WTC11 (cell line): ENCODE measurements around the gene RAPGEF1. TPM values are rescaled to one million over a fixed set of nuclear protein-coding genes. Genes with fewer than 3 reads are reported as not detected.
A peak's percentile ranks its signal among the peaks of the same experiment; 100 is the strongest.

Experiments
- ATAC-seq: fragments of 200-7000 bp; cut with Tn5 transposase; 2 replicates; pipeline ENCODE4 v1.10.0; 2021; ENCODE audit warnings: mild to moderate bottlenecking, moderate library complexity
- Bru-seq: library from RNA; stranded (reverse); fragments of 400-500 nt; gene quantifications from one replicate; lab custom pipeline; 2021; lab: Mats Ljungman, UMichigan
- CTCF ChIA-PET: fragments of 300-600 bp; sonication (Branson Sonifier 250); formaldehyde crosslinking; loops from one replicate; lab custom pipeline; 2021; ENCODE audit warnings: antibody characterized with exemption; lab: Charles Lee
- POLR2A ChIA-PET: fragments of 350-600 bp; sonication (Branson Sonifier 250); formaldehyde crosslinking; loops from one replicate; lab custom pipeline; 2021; ENCODE audit warnings: antibody characterized with exemption; lab: Charles Lee
- DNase-seq: peaks from one replicate; pipeline ENCODE4 v3.0.0; 2021; ENCODE audit warnings: low spot score
- H3K27ac Mint-ChIP-seq: 2 replicates; pipeline ENCODE4 v1.8.0; 2021; ENCODE audit warnings: mixed read lengths
- H3K27me3 Mint-ChIP-seq: 2 replicates; pipeline ENCODE4 v1.8.0; 2021; ENCODE audit warnings: low read depth, mild to moderate bottlenecking, moderate library complexity, mixed read lengths
- H3K36me3 Mint-ChIP-seq: 2 replicates; pipeline ENCODE4 v1.8.0; 2021; ENCODE audit warnings: mixed read lengths
- H3K4me1 Mint-ChIP-seq: 2 replicates; pipeline ENCODE4 v1.8.0; 2022; ENCODE audit warnings: mixed read lengths
- H3K4me3 Mint-ChIP-seq: 2 replicates; pipeline ENCODE4 v1.8.0; 2021; ENCODE audit warnings: mild to moderate bottlenecking, moderate library complexity, mixed read lengths
- H3K9me3 Mint-ChIP-seq: 2 replicates; pipeline ENCODE4 v1.8.0; 2021; ENCODE audit warnings: mixed read lengths
- CBFB ChIP-seq: sonication (generic); formaldehyde crosslinking; IDR thresholded peaks from 2 replicates; pipeline ENCODE4 v1.8.1; 2022; ENCODE audit warnings: mild to moderate bottlenecking, low read depth, missing genetic modification reagents
- FOXK1 ChIP-seq: sonication (generic); formaldehyde crosslinking; IDR thresholded peaks from 2 replicates; pipeline ENCODE4 v1.8.0; 2022; ENCODE audit warnings: mild to moderate bottlenecking, moderate library complexity, missing genetic modification reagents
- GRHL2 ChIP-seq: fragments of 250-450 bp; sonication (Bioruptor Pico); IDR thresholded peaks from 2 replicates; pipeline ENCODE4 v1.8.0; 2022; ENCODE audit warnings: mild to moderate bottlenecking, moderate library complexity; ENCODE audit not compliant: insufficient replicate concordance, severe bottlenecking
- KAT7 ChIP-seq: sonication (generic); formaldehyde crosslinking; IDR thresholded peaks from 2 replicates; pipeline ENCODE4 v1.8.1; 2023; ENCODE audit warnings: missing genetic modification reagents, mild to moderate bottlenecking, borderline replicate concordance
- NR2C2 ChIP-seq: sonication (generic); formaldehyde crosslinking; IDR thresholded peaks from 2 replicates; pipeline ENCODE4 v1.8.0; 2022; ENCODE audit warnings: mild to moderate bottlenecking, missing genetic modification reagents
- RORB ChIP-seq: fragments of 250-450 bp; sonication (Bioruptor Pico); IDR thresholded peaks from 2 replicates; pipeline ENCODE4 v1.9.0; 2021; ENCODE audit warnings: mild to moderate bottlenecking
- SP1 ChIP-seq: sonication (generic); formaldehyde crosslinking; conservative IDR thresholded peaks from 2 replicates; pipeline ENCODE4 v1.8.1; 2022; ENCODE audit warnings: missing genetic modification reagents
- ZNF423 ChIP-seq: fragments of 250-450 bp; sonication (Bioruptor Pico); IDR thresholded peaks from 2 replicates; pipeline ENCODE4 v2.1.2; 2022; ENCODE audit warnings: mild to moderate bottlenecking, moderate library complexity
- long read RNA-seq, 3 experiments: library from RNA in 1 of 3; library from capped mRNA in 1 of 3; library from polyadenylated mRNA in 1 of 3; unstranded in 2 of 3; stranded (forward) in 1 of 3; transcript quantifications; one replicate each; pipeline ENCODE4 v2.0.0, GENCODE V29; 2021
- total RNA-seq: library from RNA; stranded (reverse); gene quantifications from 3 replicates; pipeline ENCODE4 v1.2.3, GENCODE V29; 2021
- TF ChIP-seq, protein P1 (sequence below): fragments of 200-600 bp; IDR thresholded peaks from 2 replicates; pipeline ENCODE4 v1.8.0; 2022; ENCODE audit warnings: antibody characterized with exemption
- TF ChIP-seq, protein P2 (sequence below): sonication (generic); formaldehyde crosslinking; IDR thresholded peaks from 2 replicates; pipeline ENCODE4 v1.8.0; 2023; ENCODE audit warnings: missing genetic modification reagents, mild to moderate bottlenecking, borderline replicate concordance
- TF ChIP-seq, protein P3 (sequence below): sonication (generic); formaldehyde crosslinking; IDR thresholded peaks from 2 replicates; pipeline ENCODE4 v1.8.1; 2023; ENCODE audit warnings: mild to moderate bottlenecking, moderate library complexity, missing genetic modification reagents
- TF ChIP-seq, protein P4 (sequence below): sonication (generic); formaldehyde crosslinking; IDR thresholded peaks from 2 replicates; pipeline ENCODE4 v1.8.1; 2023; ENCODE audit warnings: mild to moderate bottlenecking, missing genetic modification reagents, moderate library complexity
- TF ChIP-seq, protein P5 (sequence below): fragments of 250-450 bp; sonication (Bioruptor Pico); conservative IDR thresholded peaks from 2 replicates; pipeline ENCODE4 v1.9.0; 2021; ENCODE audit warnings: mild to moderate bottlenecking
- TF ChIP-seq, protein P6 (sequence below): fragments of 250-450 bp; sonication (Bioruptor Pico); IDR thresholded peaks from 2 replicates; pipeline ENCODE4 v1.8.0; 2021; ENCODE audit warnings: mild to moderate bottlenecking

Gene RAPGEF1, protein sequence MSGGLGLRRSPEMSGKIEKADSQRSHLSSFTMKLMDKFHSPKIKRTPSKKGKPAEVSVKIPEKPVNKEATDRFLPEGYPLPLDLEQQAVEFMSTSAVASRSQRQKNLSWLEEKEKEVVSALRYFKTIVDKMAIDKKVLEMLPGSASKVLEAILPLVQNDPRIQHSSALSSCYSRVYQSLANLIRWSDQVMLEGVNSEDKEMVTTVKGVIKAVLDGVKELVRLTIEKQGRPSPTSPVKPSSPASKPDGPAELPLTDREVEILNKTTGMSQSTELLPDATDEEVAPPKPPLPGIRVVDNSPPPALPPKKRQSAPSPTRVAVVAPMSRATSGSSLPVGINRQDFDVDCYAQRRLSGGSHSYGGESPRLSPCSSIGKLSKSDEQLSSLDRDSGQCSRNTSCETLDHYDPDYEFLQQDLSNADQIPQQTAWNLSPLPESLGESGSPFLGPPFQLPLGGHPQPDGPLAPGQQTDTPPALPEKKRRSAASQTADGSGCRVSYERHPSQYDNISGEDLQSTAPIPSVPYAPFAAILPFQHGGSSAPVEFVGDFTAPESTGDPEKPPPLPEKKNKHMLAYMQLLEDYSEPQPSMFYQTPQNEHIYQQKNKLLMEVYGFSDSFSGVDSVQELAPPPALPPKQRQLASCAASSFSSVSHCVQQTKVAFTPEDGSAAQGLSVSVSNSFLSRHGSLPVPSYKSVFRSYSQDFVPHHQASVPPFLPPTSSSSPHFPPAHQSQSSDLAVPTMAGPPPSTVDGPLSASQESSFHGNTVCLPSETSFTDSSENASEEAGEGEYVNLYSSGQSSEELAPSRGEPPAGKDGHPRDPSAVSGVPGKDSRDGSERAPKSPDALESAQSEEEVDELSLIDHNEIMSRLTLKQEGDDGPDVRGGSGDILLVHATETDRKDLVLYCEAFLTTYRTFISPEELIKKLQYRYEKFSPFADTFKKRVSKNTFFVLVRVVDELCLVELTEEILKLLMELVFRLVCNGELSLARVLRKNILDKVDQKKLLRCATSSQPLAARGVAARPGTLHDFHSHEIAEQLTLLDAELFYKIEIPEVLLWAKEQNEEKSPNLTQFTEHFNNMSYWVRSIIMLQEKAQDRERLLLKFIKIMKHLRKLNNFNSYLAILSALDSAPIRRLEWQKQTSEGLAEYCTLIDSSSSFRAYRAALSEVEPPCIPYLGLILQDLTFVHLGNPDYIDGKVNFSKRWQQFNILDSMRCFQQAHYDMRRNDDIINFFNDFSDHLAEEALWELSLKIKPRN (N-terminal part only)
- total RNA-seq (57.9 to 66.2 TPM (median 65.7 TPM) in 3 replicates), Bru-seq, nascent RNA (percentile 66 among the genes with signal in this experiment)
- long read RNA-seq, experiment 1, full-length matches to known transcripts = 55 of 277 reads
- long read RNA-seq, experiment 1, partial matches to known transcripts = 93 of 277 reads
- long read RNA-seq, experiment 1, other reads (novel, unspliced or antisense) = 129 of 277 reads
- long read RNA-seq, experiment 2, full-length matches to known transcripts = 1 of 41 reads
- long read RNA-seq, experiment 2, partial matches to known transcripts = 8 of 41 reads
- long read RNA-seq, experiment 2, other reads (novel, unspliced or antisense) = 32 of 41 reads
- long read RNA-seq, experiment 3, partial matches to known transcripts = 0 of 1 reads
- long read RNA-seq, experiment 3, other reads (novel, unspliced or antisense) = 1 of 1 reads

DNA sequence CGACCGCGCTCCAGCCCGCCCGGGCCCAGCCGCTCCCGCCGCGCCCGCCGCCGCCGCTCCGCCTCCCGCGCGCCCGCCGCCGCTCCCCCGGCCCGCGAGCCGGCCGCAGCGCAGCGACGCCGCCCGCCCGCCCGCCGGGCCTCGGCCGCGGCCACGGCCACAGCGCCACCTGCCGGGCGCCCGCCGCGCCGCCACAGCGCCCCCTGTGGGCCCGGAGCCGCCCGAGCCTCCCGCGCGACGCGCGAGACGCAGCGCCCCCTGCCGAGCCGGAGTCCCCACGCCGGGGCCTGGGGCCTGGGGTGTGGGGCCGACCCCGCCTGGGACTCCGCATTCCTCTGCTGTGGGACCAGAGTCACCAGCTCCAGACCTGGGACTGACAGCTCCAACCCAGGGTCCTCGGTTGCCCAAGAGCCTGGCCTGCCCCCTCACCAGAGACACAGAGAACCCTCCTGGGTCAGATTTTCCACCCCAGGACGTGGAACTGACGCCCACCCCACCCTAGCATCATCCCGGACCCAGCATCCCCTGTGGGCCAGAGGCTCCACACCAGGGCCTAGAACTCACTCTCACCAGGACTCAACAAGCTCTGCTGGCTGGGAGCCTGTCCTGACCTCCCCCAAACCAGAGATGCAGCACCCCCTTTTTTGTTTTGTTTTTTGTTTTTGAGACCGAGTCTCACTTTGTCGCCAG is at the start of gene RAPGEF1:
RAPGEF1 (minus strand) TSS at position 118 of the 690 bp plus-strand sequence. CDS start 246 bp downstream, outside the sequence.
- CTCF ChIA-PET = interaction anchor here (0.5 to 2.9 kb wide), 9 partner anchors 13 to 538 kb away, joined by 3 to 34 read pairs (median 4); no protein-coding TSS in a partner anchor
- DNase-seq (peak; percentile 74), ATAC-seq (peak; percentile 59)
- peaks cover 30% of the 10 kb centered on the region for H3K4me1 Mint-ChIP-seq
- H3K9me3 Mint-ChIP-seq = peaks cover 15% of the 10 kb centered on the region
- POLR2A ChIA-PET = no interaction called here
- H3K27ac Mint-ChIP-seq = no peak within 1 kb of the TSS
- H3K4me3 Mint-ChIP-seq = peak within 1 kb of the TSS; percentile 89
- H3K27me3 Mint-ChIP-seq = no peaks in the 10 kb centered on the region; the same call in 1 of the 2 replicates
- TF ChIP-seq SP1 (CRISPR knock-in tag) (peak; percentile 51; the same call in 1 of the 2 replicates), NR2C2 (CRISPR knock-in tag) (no peak), RORB (CRISPR knock-in tag) (no peak), ZNF423 (CRISPR knock-in tag) (no peak), FOXK1 (CRISPR knock-in tag) (no peak), GRHL2 (no peak), CBFB (CRISPR knock-in tag) (no peak), KAT7 (CRISPR knock-in tag) (0 out of 2 replicates have a peak, but pooled peaks have one; percentile 8)
- TF ChIP-seq, protein P1, sequence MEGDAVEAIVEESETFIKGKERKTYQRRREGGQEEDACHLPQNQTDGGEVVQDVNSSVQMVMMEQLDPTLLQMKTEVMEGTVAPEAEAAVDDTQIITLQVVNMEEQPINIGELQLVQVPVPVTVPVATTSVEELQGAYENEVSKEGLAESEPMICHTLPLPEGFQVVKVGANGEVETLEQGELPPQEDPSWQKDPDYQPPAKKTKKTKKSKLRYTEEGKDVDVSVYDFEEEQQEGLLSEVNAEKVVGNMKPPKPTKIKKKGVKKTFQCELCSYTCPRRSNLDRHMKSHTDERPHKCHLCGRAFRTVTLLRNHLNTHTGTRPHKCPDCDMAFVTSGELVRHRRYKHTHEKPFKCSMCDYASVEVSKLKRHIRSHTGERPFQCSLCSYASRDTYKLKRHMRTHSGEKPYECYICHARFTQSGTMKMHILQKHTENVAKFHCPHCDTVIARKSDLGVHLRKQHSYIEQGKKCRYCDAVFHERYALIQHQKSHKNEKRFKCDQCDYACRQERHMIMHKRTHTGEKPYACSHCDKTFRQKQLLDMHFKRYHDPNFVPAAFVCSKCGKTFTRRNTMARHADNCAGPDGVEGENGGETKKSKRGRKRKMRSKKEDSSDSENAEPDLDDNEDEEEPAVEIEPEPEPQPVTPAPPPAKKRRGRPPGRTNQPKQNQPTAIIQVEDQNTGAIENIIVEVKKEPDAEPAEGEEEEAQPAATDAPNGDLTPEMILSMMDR = peak; percentile 86
- TF ChIP-seq, protein P2, sequence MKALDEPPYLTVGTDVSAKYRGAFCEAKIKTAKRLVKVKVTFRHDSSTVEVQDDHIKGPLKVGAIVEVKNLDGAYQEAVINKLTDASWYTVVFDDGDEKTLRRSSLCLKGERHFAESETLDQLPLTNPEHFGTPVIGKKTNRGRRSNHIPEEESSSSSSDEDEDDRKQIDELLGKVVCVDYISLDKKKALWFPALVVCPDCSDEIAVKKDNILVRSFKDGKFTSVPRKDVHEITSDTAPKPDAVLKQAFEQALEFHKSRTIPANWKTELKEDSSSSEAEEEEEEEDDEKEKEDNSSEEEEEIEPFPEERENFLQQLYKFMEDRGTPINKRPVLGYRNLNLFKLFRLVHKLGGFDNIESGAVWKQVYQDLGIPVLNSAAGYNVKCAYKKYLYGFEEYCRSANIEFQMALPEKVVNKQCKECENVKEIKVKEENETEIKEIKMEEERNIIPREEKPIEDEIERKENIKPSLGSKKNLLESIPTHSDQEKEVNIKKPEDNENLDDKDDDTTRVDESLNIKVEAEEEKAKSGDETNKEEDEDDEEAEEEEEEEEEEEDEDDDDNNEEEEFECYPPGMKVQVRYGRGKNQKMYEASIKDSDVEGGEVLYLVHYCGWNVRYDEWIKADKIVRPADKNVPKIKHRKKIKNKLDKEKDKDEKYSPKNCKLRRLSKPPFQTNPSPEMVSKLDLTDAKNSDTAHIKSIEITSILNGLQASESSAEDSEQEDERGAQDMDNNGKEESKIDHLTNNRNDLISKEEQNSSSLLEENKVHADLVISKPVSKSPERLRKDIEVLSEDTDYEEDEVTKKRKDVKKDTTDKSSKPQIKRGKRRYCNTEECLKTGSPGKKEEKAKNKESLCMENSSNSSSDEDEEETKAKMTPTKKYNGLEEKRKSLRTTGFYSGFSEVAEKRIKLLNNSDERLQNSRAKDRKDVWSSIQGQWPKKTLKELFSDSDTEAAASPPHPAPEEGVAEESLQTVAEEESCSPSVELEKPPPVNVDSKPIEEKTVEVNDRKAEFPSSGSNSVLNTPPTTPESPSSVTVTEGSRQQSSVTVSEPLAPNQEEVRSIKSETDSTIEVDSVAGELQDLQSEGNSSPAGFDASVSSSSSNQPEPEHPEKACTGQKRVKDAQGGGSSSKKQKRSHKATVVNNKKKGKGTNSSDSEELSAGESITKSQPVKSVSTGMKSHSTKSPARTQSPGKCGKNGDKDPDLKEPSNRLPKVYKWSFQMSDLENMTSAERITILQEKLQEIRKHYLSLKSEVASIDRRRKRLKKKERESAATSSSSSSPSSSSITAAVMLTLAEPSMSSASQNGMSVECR (CRISPR knock-in tag) = no peak
- TF ChIP-seq, protein P3, sequence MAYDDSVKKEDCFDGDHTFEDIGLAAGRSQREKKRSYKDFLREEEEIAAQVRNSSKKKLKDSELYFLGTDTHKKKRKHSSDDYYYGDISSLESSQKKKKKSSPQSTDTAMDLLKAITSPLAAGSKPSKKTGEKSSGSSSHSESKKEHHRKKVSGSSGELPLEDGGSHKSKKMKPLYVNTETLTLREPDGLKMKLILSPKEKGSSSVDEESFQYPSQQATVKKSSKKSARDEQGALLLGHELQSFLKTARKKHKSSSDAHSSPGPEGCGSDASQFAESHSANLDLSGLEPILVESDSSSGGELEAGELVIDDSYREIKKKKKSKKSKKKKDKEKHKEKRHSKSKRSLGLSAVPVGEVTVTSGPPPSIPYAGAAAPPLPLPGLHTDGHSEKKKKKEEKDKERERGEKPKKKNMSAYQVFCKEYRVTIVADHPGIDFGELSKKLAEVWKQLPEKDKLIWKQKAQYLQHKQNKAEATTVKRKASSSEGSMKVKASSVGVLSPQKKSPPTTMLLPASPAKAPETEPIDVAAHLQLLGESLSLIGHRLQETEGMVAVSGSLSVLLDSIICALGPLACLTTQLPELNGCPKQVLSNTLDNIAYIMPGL = peak; percentile 69; the same call in 1 of the 2 replicates
- TF ChIP-seq, protein P4, sequence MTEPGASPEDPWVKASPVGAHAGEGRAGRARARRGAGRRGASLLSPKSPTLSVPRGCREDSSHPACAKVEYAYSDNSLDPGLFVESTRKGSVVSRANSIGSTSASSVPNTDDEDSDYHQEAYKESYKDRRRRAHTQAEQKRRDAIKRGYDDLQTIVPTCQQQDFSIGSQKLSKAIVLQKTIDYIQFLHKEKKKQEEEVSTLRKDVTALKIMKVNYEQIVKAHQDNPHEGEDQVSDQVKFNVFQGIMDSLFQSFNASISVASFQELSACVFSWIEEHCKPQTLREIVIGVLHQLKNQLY (CRISPR knock-in tag) = no peak
- TF ChIP-seq, protein P5, sequence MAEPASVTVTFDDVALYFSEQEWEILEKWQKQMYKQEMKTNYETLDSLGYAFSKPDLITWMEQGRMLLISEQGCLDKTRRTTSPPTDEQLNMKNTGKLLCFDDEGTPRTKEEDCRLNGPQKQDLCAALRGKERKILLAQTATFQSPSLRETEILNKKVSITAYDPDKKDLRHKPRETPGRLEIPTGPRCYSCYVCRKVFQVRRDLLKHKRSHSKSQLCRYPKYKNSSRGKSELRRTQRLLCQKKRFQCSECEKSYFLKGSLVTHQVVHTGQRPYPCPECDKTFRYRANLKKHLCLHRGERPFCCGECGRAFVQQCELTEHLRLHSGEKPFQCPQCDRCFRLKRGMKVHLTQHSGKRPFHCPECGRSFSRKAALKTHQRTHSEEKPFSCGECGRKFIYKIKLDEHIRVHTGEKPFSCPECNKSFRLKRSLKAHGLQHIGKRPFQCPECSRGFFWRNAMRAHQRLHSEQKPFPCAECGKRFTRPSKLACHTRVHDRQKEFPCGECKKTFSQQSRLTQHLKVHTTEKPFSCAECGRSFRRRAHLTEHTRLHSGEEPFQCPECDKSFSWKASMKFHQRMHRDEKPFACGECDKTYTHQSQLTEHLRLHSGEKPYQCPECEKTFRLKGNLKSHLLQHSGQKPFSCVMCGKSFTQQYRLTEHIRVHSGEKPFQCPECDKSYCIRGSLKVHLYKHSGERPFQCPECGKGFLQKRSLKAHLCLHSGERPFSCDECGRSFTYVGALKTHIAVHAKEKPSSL = no peak
- TF ChIP-seq, protein P6, sequence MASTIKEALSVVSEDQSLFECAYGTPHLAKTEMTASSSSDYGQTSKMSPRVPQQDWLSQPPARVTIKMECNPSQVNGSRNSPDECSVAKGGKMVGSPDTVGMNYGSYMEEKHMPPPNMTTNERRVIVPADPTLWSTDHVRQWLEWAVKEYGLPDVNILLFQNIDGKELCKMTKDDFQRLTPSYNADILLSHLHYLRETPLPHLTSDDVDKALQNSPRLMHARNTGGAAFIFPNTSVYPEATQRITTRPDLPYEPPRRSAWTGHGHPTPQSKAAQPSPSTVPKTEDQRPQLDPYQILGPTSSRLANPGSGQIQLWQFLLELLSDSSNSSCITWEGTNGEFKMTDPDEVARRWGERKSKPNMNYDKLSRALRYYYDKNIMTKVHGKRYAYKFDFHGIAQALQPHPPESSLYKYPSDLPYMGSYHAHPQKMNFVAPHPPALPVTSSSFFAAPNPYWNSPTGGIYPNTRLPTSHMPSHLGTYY (CRISPR knock-in tag) = no peak
- H3K36me3 Mint-ChIP-seq = no peaks in the 10 kb centered on the region
